VCaP (cell line): ENCODE measurements around the gene LAMA5.

ENCODE experiments used
- H3K27ac ChIP-seq: fragments of 450-650 bp; 2 replicates; pipeline ENCODE4 v1.5.1; 2017
- TF ChIP-seq, protein P1 (sequence below): fragments of 450-650 bp; conservative IDR thresholded peaks from 2 replicates; pipeline ENCODE4 v1.5.1; 2017; ENCODE audit warnings: mild to moderate bottlenecking, moderate library complexity

Gene LAMA5

DNA sequence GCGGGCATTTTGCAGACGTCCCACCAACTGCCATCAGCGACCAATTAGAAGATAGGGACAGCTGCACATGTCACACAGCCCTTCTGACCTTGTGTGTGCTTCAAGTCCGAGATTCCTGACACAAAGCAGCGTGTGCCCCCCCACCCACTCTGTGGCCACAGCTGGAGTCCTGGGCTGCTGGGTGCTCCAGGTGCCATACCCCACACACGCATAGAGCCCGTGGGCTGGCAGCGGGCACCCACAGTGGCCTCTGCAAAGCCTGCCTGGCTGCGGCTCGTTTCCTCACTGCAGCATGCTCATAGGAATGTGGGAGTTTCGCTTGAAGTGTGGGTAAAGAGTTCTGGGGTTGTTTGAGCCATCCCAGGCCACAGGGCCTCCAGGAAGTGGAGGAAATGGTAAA lies 66.8 kb downstream of the LAMA5 start:
- peak overlapping the region; percentile 98; the same call in 1 of the 2 replicates for H3K27ac ChIP-seq
- TF ChIP-seq, protein P1, sequence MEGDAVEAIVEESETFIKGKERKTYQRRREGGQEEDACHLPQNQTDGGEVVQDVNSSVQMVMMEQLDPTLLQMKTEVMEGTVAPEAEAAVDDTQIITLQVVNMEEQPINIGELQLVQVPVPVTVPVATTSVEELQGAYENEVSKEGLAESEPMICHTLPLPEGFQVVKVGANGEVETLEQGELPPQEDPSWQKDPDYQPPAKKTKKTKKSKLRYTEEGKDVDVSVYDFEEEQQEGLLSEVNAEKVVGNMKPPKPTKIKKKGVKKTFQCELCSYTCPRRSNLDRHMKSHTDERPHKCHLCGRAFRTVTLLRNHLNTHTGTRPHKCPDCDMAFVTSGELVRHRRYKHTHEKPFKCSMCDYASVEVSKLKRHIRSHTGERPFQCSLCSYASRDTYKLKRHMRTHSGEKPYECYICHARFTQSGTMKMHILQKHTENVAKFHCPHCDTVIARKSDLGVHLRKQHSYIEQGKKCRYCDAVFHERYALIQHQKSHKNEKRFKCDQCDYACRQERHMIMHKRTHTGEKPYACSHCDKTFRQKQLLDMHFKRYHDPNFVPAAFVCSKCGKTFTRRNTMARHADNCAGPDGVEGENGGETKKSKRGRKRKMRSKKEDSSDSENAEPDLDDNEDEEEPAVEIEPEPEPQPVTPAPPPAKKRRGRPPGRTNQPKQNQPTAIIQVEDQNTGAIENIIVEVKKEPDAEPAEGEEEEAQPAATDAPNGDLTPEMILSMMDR = no peak

DNA sequence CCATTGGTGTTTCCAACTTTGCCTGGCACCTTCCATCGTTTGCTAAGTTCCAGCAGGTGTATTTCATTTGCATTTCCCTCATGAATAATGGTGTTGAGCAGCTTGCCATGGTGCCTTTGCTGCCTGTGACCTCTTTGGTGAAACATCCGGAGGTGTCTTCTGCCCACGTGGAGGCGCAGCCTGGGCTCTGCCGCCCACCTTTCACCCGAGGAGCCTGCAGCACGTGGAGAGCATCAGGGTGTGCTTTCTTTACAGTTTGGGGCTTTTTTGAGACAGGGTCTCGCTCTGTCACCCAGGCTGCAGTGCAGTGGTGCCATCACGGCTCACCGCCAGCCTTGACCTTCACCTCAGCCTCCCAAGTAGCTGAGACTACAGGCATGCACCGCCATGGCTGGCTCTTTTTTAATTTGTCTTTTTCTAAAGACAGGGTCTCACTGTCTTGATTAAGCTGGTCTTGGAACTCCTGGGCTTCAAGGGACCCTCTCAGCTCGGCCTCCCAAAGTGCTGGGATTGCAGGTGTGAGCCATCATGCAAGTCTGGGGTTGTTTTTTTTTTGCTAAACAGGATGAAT lies 67.4 kb downstream of the LAMA5 start:
- TF ChIP-seq, protein P1 = no peak

DNA sequence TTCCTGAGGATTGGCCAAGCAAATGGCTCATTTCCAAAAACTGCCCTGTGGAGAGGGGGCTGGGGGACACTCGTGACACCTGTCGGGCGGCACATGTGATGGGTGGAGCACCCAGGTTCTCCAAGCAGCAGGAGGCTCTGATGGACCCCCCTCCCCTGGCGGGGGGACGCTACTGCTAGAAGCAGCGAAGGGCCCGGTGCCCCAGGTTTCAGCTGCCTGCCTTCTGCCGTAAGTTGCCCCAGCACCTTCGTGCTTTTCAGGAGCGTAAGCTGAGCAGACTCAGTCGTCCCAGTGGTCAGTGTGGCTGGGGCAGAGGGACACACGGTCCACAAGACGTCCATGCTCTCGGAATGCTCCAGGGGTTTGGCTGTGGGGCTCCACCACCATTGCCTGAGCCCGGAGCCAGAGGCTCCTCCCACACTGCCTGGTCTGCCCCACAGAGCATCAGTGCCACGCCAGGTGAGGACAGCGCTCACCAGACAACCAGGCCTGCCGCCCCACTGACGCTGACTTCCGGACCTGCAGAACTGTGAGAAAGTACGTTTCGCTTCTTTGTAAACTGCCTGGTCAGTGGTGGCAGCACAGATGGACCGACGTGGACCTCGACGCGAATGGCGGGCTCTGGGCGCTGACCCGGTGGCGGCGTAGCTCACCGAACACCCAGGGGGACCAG lies 68.4 kb downstream of the LAMA5 start:
- H3K27ac ChIP-seq = peak overlapping the region; percentile 98
- TF ChIP-seq, protein P1 = no peak

More for the DNA sequence above, 67.4 kb downstream of the LAMA5 start:
- H3K27ac ChIP-seq = peak overlapping the region; percentile 98; the same call in 1 of the 2 replicates

DNA sequence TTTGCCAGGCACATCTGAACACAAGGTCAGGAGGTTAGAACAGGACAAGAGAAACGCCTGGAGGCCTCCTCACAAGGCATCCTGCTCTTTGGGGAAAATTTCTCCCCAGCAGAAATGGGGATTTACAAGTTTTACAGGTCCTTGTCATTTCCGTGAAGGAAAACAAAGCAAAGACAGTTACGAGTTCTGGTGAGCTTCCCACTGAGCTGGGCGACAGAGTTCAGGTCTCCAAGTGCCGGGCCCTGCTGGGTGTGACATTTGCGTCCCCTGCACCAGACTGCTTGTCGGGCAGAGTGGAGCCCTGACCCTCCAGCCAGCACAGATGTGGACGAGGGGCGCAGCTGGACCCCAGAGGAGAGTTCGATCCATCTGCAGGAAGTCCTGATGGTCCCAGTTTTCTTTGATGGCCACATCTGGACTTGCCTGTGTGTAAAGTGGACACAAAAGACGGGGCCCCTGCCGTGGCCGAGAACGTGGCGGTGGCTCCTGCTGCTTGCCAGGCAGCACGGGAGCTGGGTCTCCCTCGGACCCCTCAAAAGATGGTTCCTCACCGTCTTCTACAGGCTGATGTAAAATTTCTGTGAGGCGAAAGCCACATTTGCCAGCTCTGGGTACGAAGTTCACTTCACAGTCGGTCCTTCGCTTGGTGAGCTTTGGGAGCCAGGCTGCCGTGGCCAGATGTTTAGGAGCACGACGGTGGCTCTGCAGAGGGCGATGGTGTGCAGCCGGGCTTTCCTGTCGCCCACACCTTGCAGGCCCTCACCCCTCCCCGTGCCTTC lies 69.5 kb downstream of the LAMA5 start:
- TF ChIP-seq, protein P1 = no peak
- peak overlapping the region; percentile 98 for H3K27ac ChIP-seq

DNA sequence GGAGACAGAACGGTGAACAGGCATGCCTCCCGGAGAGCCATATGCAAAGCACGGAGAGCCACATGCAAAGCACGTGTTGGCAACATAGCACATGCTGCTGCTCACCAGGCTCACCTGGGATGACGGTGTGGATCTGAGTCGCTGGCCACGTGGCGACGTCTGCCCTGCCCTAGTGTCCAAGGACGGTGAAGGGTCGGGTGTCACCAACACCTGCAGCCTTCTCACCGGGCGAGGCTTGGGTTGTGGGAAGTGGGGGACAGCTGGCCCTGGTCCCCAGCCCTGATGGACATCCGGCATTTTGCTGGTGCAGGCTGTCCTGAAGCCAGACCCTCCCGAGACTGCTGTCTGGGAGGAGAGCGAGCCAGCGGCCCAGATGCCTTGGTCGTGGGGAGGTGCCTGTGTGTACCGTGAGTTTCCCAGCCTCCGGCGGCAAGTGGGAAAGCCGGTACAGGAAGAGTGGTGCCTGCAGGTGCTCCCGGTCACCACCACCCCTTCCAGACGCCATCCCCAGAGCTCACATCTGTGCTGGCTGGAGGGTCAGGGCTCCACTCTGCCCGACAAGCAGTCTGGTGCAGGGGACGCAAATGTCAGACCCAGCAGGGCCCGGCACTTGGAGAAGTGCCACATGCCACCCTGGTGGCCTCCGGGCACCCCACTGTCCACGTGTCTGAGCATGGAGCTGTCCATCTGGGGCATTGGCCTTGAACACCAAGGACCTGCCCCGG lies 70.2 kb downstream of the LAMA5 start:
- TF ChIP-seq, protein P1 = no peak
- peak overlapping the region; percentile 98 for H3K27ac ChIP-seq

DNA sequence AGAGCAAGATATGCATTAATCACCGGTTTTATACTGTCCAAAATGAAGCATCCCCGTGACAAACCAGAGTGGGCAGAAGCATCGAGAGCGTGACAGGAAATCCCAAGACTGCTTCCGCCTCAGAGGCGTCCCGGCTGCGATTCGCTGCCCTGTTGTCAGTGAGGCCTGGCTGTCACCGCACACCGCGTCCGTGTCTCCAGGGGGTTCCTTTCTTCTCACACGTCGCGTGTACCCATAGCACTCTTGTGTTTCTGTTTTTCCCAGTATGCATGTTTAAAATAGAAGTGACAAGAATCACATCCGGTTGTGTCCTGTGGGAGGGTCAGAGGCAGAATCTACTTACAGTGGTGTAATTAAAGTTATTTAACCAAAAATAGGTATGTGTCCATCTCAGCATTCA lies 72.6 kb downstream of the LAMA5 start:
- TF ChIP-seq, protein P1 = no peak
- H3K27ac ChIP-seq = no peak overlapping the region

DNA sequence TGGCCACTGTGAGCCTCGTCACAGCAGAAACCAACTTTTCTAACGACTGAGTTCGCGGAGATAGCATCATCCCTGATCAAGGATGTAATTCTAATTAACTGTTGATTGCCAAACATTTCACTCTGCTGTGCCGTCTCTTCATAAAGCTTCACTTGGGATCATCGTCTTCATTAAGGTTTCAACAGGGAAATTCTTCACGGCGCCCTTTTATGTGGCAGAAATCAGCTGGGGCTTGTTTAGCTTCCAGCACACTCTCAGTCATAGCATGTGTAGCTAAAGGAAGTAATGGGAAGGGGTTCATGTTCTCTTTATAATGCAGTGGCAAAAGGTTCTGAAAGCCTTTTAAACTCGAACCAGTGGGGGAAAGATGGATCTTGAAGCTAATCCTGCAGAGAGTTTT lies 73.2 kb downstream of the LAMA5 start:
- H3K27ac ChIP-seq = no peak overlapping the region
- TF ChIP-seq, protein P1 = no peak
